ENCODE results near the gene CYP2E1. TPM values are rescaled to one million over a fixed set of nuclear protein-coding genes. Genes with fewer than 3 reads are reported as not detected.

CYP2E1 gene
- total and polyA plus RNA-seq, 2 of the 13 experiments (the other 11 are each of a cell fraction or from before 2014, with no cell fraction given), result 0.27 to 0.63 TPM

DNA sequence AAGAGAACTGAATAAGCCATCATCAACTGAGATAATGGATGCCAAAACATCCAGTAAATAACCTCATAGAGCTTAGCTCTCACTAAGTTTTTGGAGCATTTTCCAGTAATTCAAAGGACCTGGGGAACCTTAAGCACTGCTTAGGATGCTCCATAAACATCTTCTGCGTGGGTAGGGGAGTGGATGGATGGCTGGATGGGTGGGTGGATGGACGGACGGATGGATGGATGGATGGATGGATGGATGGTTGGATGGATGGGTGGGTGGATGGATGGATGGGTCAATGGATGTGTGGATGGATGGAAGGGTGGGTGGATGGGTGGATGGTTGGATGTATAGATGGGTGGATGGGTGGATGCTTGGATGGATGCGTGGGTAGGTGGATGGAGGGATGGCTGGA is 9.0 kb downstream of the CYP2E1 start:
- 0% methylated on average over 4 of the region's 4 CpGs for WGBS (ENCODE audit: low lambda C conversion rate)
- H3K9ac ChIP-seq (ENCODE audit: insufficient read depth, low read depth, low read length), result no peak overlapping the region
- no peak overlapping the region for H3K4me2 ChIP-seq (ENCODE audit: low read depth, low read length)
- TF ChIP-seq RNF2 (conservative IDR thresholded peaks at IDR 0.05; ENCODE audit: low read depth) (no peak), DZIP1 (CRISPR knock-in tag; IDR thresholded peaks at IDR 0.05) (no peak), POLR2AphosphoS5 (IDR thresholded peaks at IDR 0.05; ENCODE audit: low read depth, low read length) (no peak), ZSCAN30 (CRISPR knock-in tag; IDR thresholded peaks at IDR 0.05) (no peak), ZNF512 (CRISPR knock-in tag; IDR thresholded peaks at IDR 0.05) (no peak), ZNF878 (CRISPR knock-in tag; IDR thresholded peaks at IDR 0.05) (no peak), ESRRA (CRISPR knock-in tag; IDR thresholded peaks at IDR 0.05; ENCODE audit: low read depth) (no peak), ZNF121 (CRISPR knock-in tag; IDR thresholded peaks at IDR 0.05) (no peak), MIER3 (CRISPR knock-in tag; IDR thresholded peaks at IDR 0.05; ENCODE audit: borderline replicate concordance) (no peak), ZBTB21 (CRISPR knock-in tag; IDR thresholded peaks at IDR 0.05) (no peak), BHLHE40 (IDR thresholded peaks at IDR 0.05; ENCODE audit: low read length) (no peak)
- intact Hi-C loops (cut with micrococcal nuclease; ENCODE audit: unreplicated experiment), result no loop called here
- H4K20me1 ChIP-seq (ENCODE audit: insufficient read depth, low read length), result no peaks in the 10 kb centered on the region
- H3K27ac ChIP-seq (ENCODE audit: extremely low read length, insufficient read depth, low read length), result no peak overlapping the region
- in situ Hi-C loops (cut with HindIII; ENCODE audit: extremely low pct_ligation_motif_present, low pct_unique_long_range_greater_than_20kb), result no loop called here
- no peaks in the 10 kb centered on the region for H3K4me1 ChIP-seq (ENCODE audit: insufficient read depth, low read length)
- POLR2A ChIA-PET, result no interaction called here
- H3K36me3 ChIP-seq (replicated peaks in 1 of 2; ENCODE audit: control insufficient read depth in 1 of 2, insufficient read depth in 2 of 2, low read length in 2 of 2), result no peaks in the 10 kb centered on the region
- no peak for DNase-seq (ENCODE audit: low spot score)
- H2AFZ ChIP-seq (ENCODE audit: low read length), result no peak overlapping the region
- no TSS peak for BruUV-seq (replicated peaks)
- H3K27me3 ChIP-seq (ENCODE audit: control insufficient read depth in 1 of 2, insufficient read depth in 2 of 2, low read length in 2 of 2), result peaks cover 3 to 21% of the 10 kb centered on the region in 2 experiments; a peak in 4 of 5 replicates
- CTCF ChIA-PET (ENCODE audit: low intra/inter-chr PET ratio, low total read pairs), result no interaction called here
- H3K9me3 ChIP-seq (ENCODE audit: low read length), result no peaks in the 10 kb centered on the region
- H3K79me2 ChIP-seq (ENCODE audit: insufficient read depth, low read length), result no peaks in the 10 kb centered on the region
- FAIRE-seq, result no peak
- ATAC-seq, result no peak
- no peak overlapping the region for H3K4me3 ChIP-seq (replicated peaks in 1 of 3; ENCODE audit: insufficient read depth in 1 of 3, low read depth in 2 of 3, low read length in 3 of 3)
